OCI-LY7 (cell line): ENCODE measurements around the gene RIPK1. TPM values are rescaled to one million over a fixed set of nuclear protein-coding genes. Genes with fewer than 3 reads are reported as not detected.

Experiments
- BruUV-seq: library from RNA; stranded (reverse); fragments of 400-500 nt; replicated peaks from 2 replicates; lab custom pipeline; 2021; lab: Mats Ljungman, UMichigan
- CTCF ChIA-PET: fragments of 300-600 bp; sonication (Branson Sonifier 250); formaldehyde crosslinking; loops from one replicate; lab custom pipeline; 2022; ENCODE audit warnings: antibody characterized with exemption; ENCODE audit not compliant: unreplicated experiment; lab: Charles Lee
- POLR2A ChIA-PET: fragments of 300-600 bp; sonication (Branson Sonifier 250); formaldehyde crosslinking; loops from one replicate; lab custom pipeline; 2022; ENCODE audit warnings: antibody characterized with exemption; lab: Charles Lee
- DNase-seq: peaks from one replicate; pipeline ENCODE4 v3.0.0-alpha.2; 2015; ENCODE audit warnings: low spot score
- H2AFZ ChIP-seq: fragments of 200-600 bp; sonication (generic), shearing (Covaris generic); 2 replicates; pipeline ENCODE4 v1.6.1; 2014; ENCODE audit warnings: mild to moderate bottlenecking, antibody characterized with exemption, low read length, moderate library complexity
- H3K27ac ChIP-seq: fragments of 200-600 bp; sonication (generic); 2 replicates; pipeline ENCODE4 v1.5.1; 2014; ENCODE audit warnings: mixed run types, low read depth, mild to moderate bottlenecking, moderate library complexity, low read length, inconsistent platforms; ENCODE audit not compliant: poor library complexity, severe bottlenecking
- H3K36me3 ChIP-seq: fragments of 200-600 bp; sonication (generic); 2 replicates; pipeline ENCODE4 v1.6.1; 2014; ENCODE audit warnings: mild to moderate bottlenecking, antibody characterized with exemption, low read length, moderate library complexity, mixed read lengths; ENCODE audit not compliant: insufficient read depth
- H3K4me1 ChIP-seq: fragments of 200-600 bp; sonication (generic); 2 replicates; pipeline ENCODE4 v1.5.1; 2014; ENCODE audit warnings: mild to moderate bottlenecking, low read length; ENCODE audit not compliant: insufficient read depth, poor library complexity, severe bottlenecking
- H3K4me2 ChIP-seq: fragments of 200-600 bp; sonication (generic); 2 replicates; pipeline ENCODE4 v1.6.1; 2014; ENCODE audit warnings: mild to moderate bottlenecking, low read length
- H3K4me3 ChIP-seq: fragments of 200-600 bp; sonication (generic); 2 replicates; pipeline ENCODE4 v1.5.1; 2014; ENCODE audit warnings: mild to moderate bottlenecking, low read depth, low read length; ENCODE audit not compliant: poor library complexity, severe bottlenecking
- H3K79me2 ChIP-seq: fragments of 200-600 bp; sonication (generic); 2 replicates; pipeline ENCODE4 v1.6.1; 2016; ENCODE audit warnings: low read depth, mild to moderate bottlenecking, low read length, moderate library complexity, mixed read lengths; ENCODE audit not compliant: insufficient read depth
- H3K9me2 ChIP-seq: fragments of 200-600 bp; sonication (generic); 2 replicates; pipeline ENCODE4 v1.6.1; 2016; ENCODE audit warnings: mild to moderate bottlenecking, low read length, mixed read lengths; ENCODE audit not compliant: insufficient read depth
- H3K9me3 ChIP-seq: fragments of 200-600 bp; sonication (generic); 2 replicates; pipeline ENCODE4 v1.6.1; 2014; ENCODE audit warnings: mild to moderate bottlenecking, mixed run types, low read length, mixed read lengths
- H4K20me1 ChIP-seq: fragments of 200-600 bp; sonication (generic); 2 replicates; pipeline ENCODE4 v1.6.1; 2014; ENCODE audit warnings: mild to moderate bottlenecking, antibody characterized with exemption, low read length, moderate library complexity, mixed read lengths; ENCODE audit not compliant: insufficient read depth
- CTCF ChIP-seq: fragments of 200-600 bp; sonication (generic); conservative IDR thresholded peaks from 2 replicates; pipeline ENCODE4 v1.5.1; 2014; ENCODE audit warnings: mild to moderate bottlenecking, antibody characterized with exemption, low read length, moderate library complexity, mixed read lengths
- EZH2phosphoT487 ChIP-seq: fragments of 200-600 bp; sonication (generic); IDR thresholded peaks from 2 replicates; pipeline ENCODE4 v1.6.1; 2018; ENCODE audit warnings: low read depth, borderline replicate concordance, mild to moderate bottlenecking, mixed run types, antibody characterized with exemption, low read length, moderate library complexity, mixed read lengths
- intact Hi-C: fragments of 100-400 bp; cut with micrococcal nuclease; formaldehyde crosslinking; loops from one replicate; pipeline ENCODE4 v1.10.0; 2022; ENCODE audit not compliant: unreplicated experiment
- total RNA-seq, 2 experiments: library from RNA; depleted of rRNA in 1 of 2; stranded (reverse); fragments of >200 nt in 1 of 2; shearing (Covaris generic) in 1 of 2; gene quantifications; 2 replicates each; pipeline ENCODE4 v1.2.3, GENCODE V29; 2014 to 2022

RIPK1 gene
- total RNA-seq, 2 experiments from 2014 or later: 7.5 to 8.4 TPM

DNA sequence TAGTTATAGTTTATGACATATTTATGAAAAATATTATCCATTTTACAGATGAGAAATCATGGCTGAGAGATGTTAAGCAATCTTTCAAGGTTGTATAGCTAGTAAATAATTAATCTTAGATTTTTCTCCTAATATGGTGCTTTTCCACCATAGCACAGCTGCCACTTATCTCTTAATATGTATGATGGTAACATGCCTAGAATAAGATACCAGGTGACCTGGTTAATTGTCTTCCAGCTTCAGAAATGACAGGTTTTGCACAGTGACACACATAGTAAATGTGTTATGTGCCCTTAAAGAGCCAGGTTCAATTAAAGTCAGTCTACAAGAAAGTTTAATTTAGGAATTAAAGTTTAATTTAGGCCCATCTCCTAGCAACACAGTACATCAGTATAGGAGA lies 74.2 kb downstream of the RIPK1 start:
- no peaks in the 10 kb centered on the region for H3K79me2 ChIP-seq
- no peaks in the 10 kb centered on the region for H3K9me3 ChIP-seq
- no peak overlapping the region for H2AFZ ChIP-seq
- ChIA-PET CTCF (no interaction called here), POLR2A (interaction anchor here (1.2 kb wide), 1 partner anchor 23 kb away, joined by 3 read pairs; no protein-coding TSS in a partner anchor)
- peaks cover 17% of the 10 kb centered on the region for H3K4me1 ChIP-seq
- TF ChIP-seq EZH2phosphoT487 (no peak), CTCF (no peak)
- H3K27ac ChIP-seq: no peak overlapping the region
- H3K9me2 ChIP-seq: no peaks in the 10 kb centered on the region
- H3K36me3 ChIP-seq: peaks cover 1% of the 10 kb centered on the region; the same call in 1 of the 2 replicates
- no peak overlapping the region for H3K4me3 ChIP-seq
- intact Hi-C loops: no loop called here
- no peak for DNase-seq
- H3K4me2 ChIP-seq: no peak overlapping the region
- no TSS peak for BruUV-seq
- no peaks in the 10 kb centered on the region for H4K20me1 ChIP-seq

DNA sequence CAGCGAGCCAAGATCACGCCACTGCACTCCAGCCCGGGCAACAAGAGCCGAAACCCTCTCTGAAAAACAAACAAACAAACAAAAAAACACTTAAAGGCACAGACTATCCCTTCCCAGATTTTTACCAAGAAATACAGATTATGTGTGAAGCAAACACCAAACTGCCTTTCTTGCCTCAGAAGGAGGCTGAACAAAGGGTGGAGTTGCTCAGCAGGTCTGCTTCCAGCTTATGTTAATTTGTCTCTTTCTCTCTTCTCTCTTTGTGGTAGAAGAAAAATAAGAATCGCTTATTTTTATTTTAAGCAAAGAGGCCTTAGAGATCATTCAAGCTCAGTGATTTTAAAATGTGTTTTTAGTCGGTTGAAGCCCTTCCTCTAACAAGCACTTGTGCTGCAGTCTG lies 74.9 kb downstream of the RIPK1 start:
- no peak for DNase-seq
- no peak overlapping the region for H3K27ac ChIP-seq
- no peaks in the 10 kb centered on the region for H4K20me1 ChIP-seq
- no TSS peak for BruUV-seq
- POLR2A ChIA-PET: no interaction called here
- TF ChIP-seq CTCF: no peak
- no peak for TF ChIP-seq EZH2phosphoT487
- no peak overlapping the region for H2AFZ ChIP-seq
- no peak overlapping the region for H3K4me3 ChIP-seq
- H3K9me2 ChIP-seq: no peaks in the 10 kb centered on the region
- no peaks in the 10 kb centered on the region for H3K79me2 ChIP-seq
- CTCF ChIA-PET: no interaction called here
- H3K4me1 ChIP-seq: peaks cover 17% of the 10 kb centered on the region
- H3K9me3 ChIP-seq: no peaks in the 10 kb centered on the region
- H3K4me2 ChIP-seq: no peak overlapping the region
- intact Hi-C loops: no loop called here
- no peaks in the 10 kb centered on the region; the same call in 1 of the 2 replicates for H3K36me3 ChIP-seq

DNA sequence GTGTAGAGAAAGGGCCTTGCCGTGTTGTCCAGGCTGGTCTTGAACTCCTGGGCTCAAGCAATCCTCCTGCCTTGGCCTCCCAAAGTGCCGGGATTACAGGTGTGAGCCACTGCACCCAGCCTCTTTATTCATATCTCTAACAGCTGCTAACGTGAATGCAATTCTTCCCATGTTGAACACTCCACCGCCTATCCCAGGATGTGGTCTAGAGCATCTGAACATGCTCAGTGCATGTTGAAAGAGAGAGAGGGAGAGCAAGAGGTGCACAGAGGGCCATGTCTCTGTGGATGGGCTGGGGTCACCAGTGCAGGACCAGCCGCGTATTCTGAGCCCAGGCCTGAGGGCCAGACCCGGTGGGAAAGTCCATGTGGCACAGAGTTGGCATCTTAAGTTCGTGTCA lies 76.3 kb downstream of the RIPK1 start:
- Histone ChIP-seq H3K9me2 (no peaks in the 10 kb centered on the region), H3K79me2 (no peaks in the 10 kb centered on the region), H3K4me3 (no peak overlapping the region), H4K20me1 (no peaks in the 10 kb centered on the region), H3K4me2 (no peak overlapping the region), H3K4me1 (peaks cover 4% of the 10 kb centered on the region), H3K9me3 (no peaks in the 10 kb centered on the region), H3K27ac (no peak overlapping the region), H3K36me3 (no peaks in the 10 kb centered on the region; the same call in 1 of the 2 replicates), H2AFZ (no peak overlapping the region)
- POLR2A ChIA-PET: no interaction called here
- intact Hi-C loops: no loop called here
- no peak for DNase-seq
- no TSS peak for BruUV-seq
- TF ChIP-seq CTCF (no peak), EZH2phosphoT487 (no peak)
- CTCF ChIA-PET: no interaction called here
